Upper lobe of right lung (tissue), 1 donor: ENCODE results near the gene ARHGAP15. TPM values are rescaled to one million over a fixed set of nuclear protein-coding genes. Genes with fewer than 3 reads are reported as not detected.

Experiments
- ATAC-seq: fragments of 200-7000 bp; cut with Tn5 transposase; one replicate; pipeline ENCODE4 v1.9.1; 2020; ENCODE audit warnings: mild to moderate bottlenecking, moderate library complexity
- DNase-seq: peaks from one replicate; pipeline ENCODE4 v3.0.0-alpha.2; 2020
- H3K27ac ChIP-seq: fragments of 200-600 bp; one replicate; pipeline ENCODE4 v1.8.0; 2022
- H3K27me3 ChIP-seq: fragments of 200-600 bp; one replicate; pipeline ENCODE4 v1.8.0; 2022; ENCODE audit warnings: mild to moderate bottlenecking
- H3K36me3 ChIP-seq: fragments of 200-600 bp; one replicate; pipeline ENCODE4 v1.8.0; 2022
- H3K4me1 ChIP-seq: fragments of 200-600 bp; one replicate; pipeline ENCODE4 v1.8.0; 2022
- H3K4me3 ChIP-seq: fragments of 200-600 bp; one replicate; pipeline ENCODE4 v1.8.0; 2022; ENCODE audit warnings: mild to moderate bottlenecking
- H3K9me3 ChIP-seq: fragments of 200-600 bp; one replicate; pipeline ENCODE4 v1.8.0; 2022
- CTCF ChIP-seq: fragments of 200-600 bp; IDR thresholded peaks from one replicate; pipeline ENCODE4 v1.8.0; 2022; ENCODE audit warnings: antibody characterized with exemption
- intact Hi-C: fragments of 100-400 bp; cut with DNase I; formaldehyde crosslinking; loops from one replicate; pipeline ENCODE4 v1.11.0; 2022
- total RNA-seq: library from RNA; stranded (reverse); fragmentation: NEBNext Ultra II Directional; extraction: Animal tissue kit (Norgen Biotek cat#: 25700); gene quantifications from one replicate; pipeline ENCODE4 v1.2.1, GENCODE V29; 2021
- donor health status: DM: no; HTN: yes; CAD: no; lungs with severe emphysema.

ARHGAP15 gene
- total RNA-seq, 1 donor from 2014 or later: 19.2 TPM

- Histone ChIP-seq H3K9me3 (no peaks in the 10 kb centered on the region), H3K4me1 (no peaks in the 10 kb centered on the region), H3K27ac (no peak overlapping the region), H3K36me3 (no peaks in the 10 kb centered on the region), H3K4me3 (no peak overlapping the region), H3K27me3 (no peaks in the 10 kb centered on the region)
- DNase-seq (no peak), ATAC-seq (no peak)
- no peak for TF ChIP-seq CTCF
- intact Hi-C loops: no loop called here
Measured at GRCh38 chr2:143229952-143230351, 100.7 kb downstream of the ARHGAP15 start.

- Histone ChIP-seq H3K9me3 (no peaks in the 10 kb centered on the region), H3K27ac (no peak overlapping the region), H3K27me3 (no peaks in the 10 kb centered on the region), H3K4me1 (no peaks in the 10 kb centered on the region), H3K36me3 (no peaks in the 10 kb centered on the region), H3K4me3 (no peak overlapping the region)
- ATAC-seq: no peak
- DNase-seq: no peak
- intact Hi-C loops: no loop called here
- no peak for TF ChIP-seq CTCF
Measured at GRCh38 chr2:143230506-143231253, 101.5 kb downstream of the ARHGAP15 start.

GRCh38 chr2:143231254-143231645 is 102.0 kb downstream of the ARHGAP15 start:
- Histone ChIP-seq H3K27me3 (no peaks in the 10 kb centered on the region), H3K4me1 (no peaks in the 10 kb centered on the region), H3K9me3 (no peaks in the 10 kb centered on the region), H3K36me3 (no peaks in the 10 kb centered on the region), H3K27ac (no peak overlapping the region), H3K4me3 (no peak overlapping the region)
- ATAC-seq (no peak), DNase-seq (no peak)
- TF ChIP-seq CTCF: no peak
- intact Hi-C loops: no loop called here

GRCh38 chr2:143237146-143237777 is 108.0 kb downstream of the ARHGAP15 start:
- Histone ChIP-seq H3K36me3 (no peaks in the 10 kb centered on the region), H3K27ac (no peak overlapping the region), H3K27me3 (no peaks in the 10 kb centered on the region), H3K4me1 (no peaks in the 10 kb centered on the region), H3K9me3 (no peaks in the 10 kb centered on the region), H3K4me3 (no peak overlapping the region)
- intact Hi-C loops: no loop called here
- TF ChIP-seq CTCF: no peak
- DNase-seq: no peak
- ATAC-seq: no peak

GRCh38 chr2:143241403-143242088 is 112.3 kb downstream of the ARHGAP15 start:
- no peaks in the 10 kb centered on the region for H3K27me3 ChIP-seq
- no peak for TF ChIP-seq CTCF
- no peaks in the 10 kb centered on the region for H3K36me3 ChIP-seq
- H3K9me3 ChIP-seq: no peaks in the 10 kb centered on the region
- ATAC-seq (no peak), DNase-seq (no peak)
- H3K4me3 ChIP-seq: no peak overlapping the region
- H3K27ac ChIP-seq: no peak overlapping the region
- H3K4me1 ChIP-seq: no peaks in the 10 kb centered on the region
- intact Hi-C loops: no loop called here
